H1 (cell line): ENCODE results near the gene PTPRJ. TPM values are rescaled to one million over a fixed set of nuclear protein-coding genes. Genes with fewer than 3 reads are reported as not detected.

Experiments used
- EP300 ChIP-seq, 2 experiments: IDR thresholded peaks; 1 replicate in 1 of 2; 2 replicates in 1 of 2; pipeline ENCODE4 v1.6.1; 2011 to 2012; ENCODE audit warnings: low read depth in 2 of 2, low read length in 2 of 2, mild to moderate bottlenecking in 2 of 2, borderline replicate concordance in 1 of 2, inconsistent platforms in 1 of 2, moderate library complexity in 1 of 2
- polyA plus RNA-seq, 7 experiments: library from polyadenylated mRNA; depleted of rRNA in 3 of 7; stranded (reverse) in 5 of 7; unstranded in 2 of 7; fragments of >200 nt in 5 of 7; fragments of 200-250 nt in 2 of 7; gene quantifications; 1 replicate in 5 of 7; 2 replicates in 1 of 7; 4 replicates in 1 of 7; pipeline versions ENCODE4 v1.2.1 to v1.2.3, GENCODE V29; 2011 to 2013; ENCODE audit warnings: missing spikeins in 2 of 7, mixed read lengths in 2 of 7
- total RNA-seq: library from RNA; stranded (reverse); fragmentation: NEBNext Ultra II Directional; extraction: Animal tissue kit (Norgen Biotek cat#: 25700); gene quantifications from 2 replicates; pipeline ENCODE4 v1.2.1, GENCODE V29; 2021

The PTPRJ gene
- total and polyA plus RNA-seq, 2 of the 8 experiments (the other 6 are each of a cell fraction or from before 2014, with no cell fraction given), result 4.4 to 22.6 TPM

GRCh38 chr11:48154151-48154550 is 173.8 kb downstream of the PTPRJ start (continued):
- TF ChIP-seq EP300 (IDR thresholded peaks at IDR 0.05; ENCODE audit: borderline replicate concordance in 1 of 2, low read depth in 2 of 2, low read length in 2 of 2), result no peak
- TF ChIP-seq, all 59 proteins: peak for 0
